Neural crest cell (in vitro differentiated cells): ENCODE measurements around the gene PLEKHA6. TPM values are rescaled to one million over a fixed set of nuclear protein-coding genes. Genes with fewer than 3 reads are reported as not detected.

Experiments used
- DNase-seq: peaks from one replicate; pipeline ENCODE4 v3.0.0; 2021; ENCODE audit warnings: low read depth, mixed read lengths, low spot score
- H3K27ac Mint-ChIP-seq: one replicate; pipeline ENCODE4 v1.8.0; 2021; ENCODE audit warnings: mild to moderate bottlenecking, mixed read lengths; ENCODE audit not compliant: unreplicated experiment
- H3K27me3 Mint-ChIP-seq: 2 replicates; pipeline ENCODE4 v1.8.0; 2021; ENCODE audit warnings: low read depth, mild to moderate bottlenecking, mixed read lengths
- H3K36me3 Mint-ChIP-seq: 2 replicates; pipeline ENCODE4 v1.8.0; 2021; ENCODE audit warnings: low read depth, mild to moderate bottlenecking, mixed read lengths
- H3K4me1 Mint-ChIP-seq: 2 replicates; pipeline ENCODE4 v1.8.0; 2021; ENCODE audit warnings: mixed read lengths
- H3K4me3 Mint-ChIP-seq: one replicate; pipeline ENCODE4 v1.8.0; 2021; ENCODE audit warnings: mild to moderate bottlenecking, mixed read lengths
- H3K9me3 Mint-ChIP-seq: 2 replicates; pipeline ENCODE4 v1.8.0; 2021; ENCODE audit warnings: mixed read lengths
- CTCF ChIP-seq: fragments of 200-600 bp; sonication (generic); conservative IDR thresholded peaks from 2 replicates; pipeline ENCODE4 v1.5.0; 2021; ENCODE audit warnings: antibody characterized with exemption, mild to moderate bottlenecking
- total RNA-seq: library from RNA; stranded (reverse); gene quantifications from 2 replicates; pipeline ENCODE4 v1.2.1, GENCODE V29; 2021

The PLEKHA6 gene
- total RNA-seq, 1 donor from 2014 or later = 4.5 TPM

GRCh38 chr1:204354579-204354978, 5.2 kb downstream of the PLEKHA6 start:
- no peaks in the 10 kb centered on the region for H3K9me3 Mint-ChIP-seq
- H3K27ac Mint-ChIP-seq = no peak overlapping the region
- peaks cover 22% of the 10 kb centered on the region for H3K27me3 Mint-ChIP-seq
- H3K4me3 Mint-ChIP-seq = no peak overlapping the region
- H3K36me3 Mint-ChIP-seq = no peaks in the 10 kb centered on the region
- no peak for DNase-seq
- no peak for TF ChIP-seq CTCF
- H3K4me1 Mint-ChIP-seq = peaks cover 25% of the 10 kb centered on the region

DNA sequence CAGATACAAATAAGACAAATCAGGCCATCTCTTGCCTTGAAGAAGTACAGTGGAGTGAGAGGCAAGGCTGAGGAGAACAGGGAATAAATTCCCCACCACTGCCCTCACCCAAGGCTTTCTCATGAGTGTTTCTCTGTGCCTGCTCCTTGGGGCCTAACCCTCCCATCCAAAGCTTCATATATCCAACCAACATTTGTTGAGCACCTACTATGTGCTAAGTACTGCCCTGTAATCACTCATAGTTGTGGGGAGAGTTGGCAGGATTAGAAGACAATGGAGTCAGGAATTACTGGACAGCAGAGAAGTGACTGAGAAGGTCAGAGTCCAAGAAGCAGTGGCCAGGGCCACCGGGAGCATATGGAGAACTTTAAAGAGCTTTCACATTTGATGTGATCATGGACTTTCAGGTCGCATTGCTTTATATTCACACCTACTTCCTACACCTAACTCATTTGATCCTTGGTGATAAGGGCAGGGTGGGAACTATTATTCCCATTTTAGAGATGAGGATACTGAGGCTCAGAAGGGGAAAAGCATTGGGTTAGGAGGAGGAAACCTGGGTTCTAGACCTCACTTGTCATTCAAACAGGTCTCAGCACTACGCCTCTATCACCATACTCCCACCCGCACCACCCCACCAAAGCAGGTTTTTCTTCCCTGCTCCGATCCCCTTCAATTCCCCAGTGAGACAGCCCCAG, 6.4 kb downstream of the PLEKHA6 start:
- Mint-ChIP-seq H3K4me1 (peaks cover 29% of the 10 kb centered on the region), H3K27ac (no peak overlapping the region), H3K9me3 (no peaks in the 10 kb centered on the region), H3K36me3 (no peaks in the 10 kb centered on the region), H3K27me3 (peaks cover 16% of the 10 kb centered on the region), H3K4me3 (no peak overlapping the region)
- DNase-seq = no peak
- TF ChIP-seq CTCF = no peak

DNA sequence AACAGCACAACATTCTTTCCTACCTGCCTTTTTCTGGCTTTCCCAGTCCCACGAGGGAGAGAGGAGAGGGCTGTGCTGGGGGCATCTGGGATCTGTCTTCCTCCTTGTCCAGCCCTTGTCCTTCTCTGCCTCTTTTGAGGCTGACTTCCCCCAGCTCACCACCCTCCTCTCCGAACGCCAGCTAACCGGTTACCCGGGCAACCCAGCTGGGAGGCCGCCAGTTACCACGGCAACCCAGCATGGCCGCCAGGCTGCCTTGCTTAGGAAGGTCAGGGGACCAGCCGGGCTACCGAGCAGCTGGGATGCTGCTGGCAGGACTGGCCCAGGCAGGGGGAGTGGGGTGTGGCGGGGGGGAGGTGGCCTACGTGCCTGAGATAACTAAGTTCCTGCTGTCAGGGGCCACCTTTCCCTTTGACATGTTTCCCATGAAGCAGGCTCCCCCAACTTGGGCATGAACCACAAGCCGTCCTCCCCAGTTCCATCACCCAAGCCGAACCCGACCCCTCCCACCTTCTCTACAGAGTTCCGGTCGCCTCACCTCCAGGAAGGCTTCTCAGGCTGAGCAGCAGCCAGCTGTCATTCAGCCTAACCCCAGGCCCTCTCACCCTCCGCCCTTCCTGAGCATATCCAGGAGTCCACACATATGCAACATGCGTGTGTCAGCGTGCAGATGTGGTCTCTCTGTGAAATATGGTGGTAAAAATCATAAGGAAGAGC, 8.7 kb downstream of the PLEKHA6 start:
- no peak for TF ChIP-seq CTCF
- Mint-ChIP-seq H3K27ac (no peak overlapping the region), H3K36me3 (no peaks in the 10 kb centered on the region), H3K9me3 (no peaks in the 10 kb centered on the region), H3K27me3 (peaks cover 13% of the 10 kb centered on the region), H3K4me1 (peaks cover 45% of the 10 kb centered on the region), H3K4me3 (peak overlapping the region; percentile 81)
- peak; percentile 83 for DNase-seq

DNA sequence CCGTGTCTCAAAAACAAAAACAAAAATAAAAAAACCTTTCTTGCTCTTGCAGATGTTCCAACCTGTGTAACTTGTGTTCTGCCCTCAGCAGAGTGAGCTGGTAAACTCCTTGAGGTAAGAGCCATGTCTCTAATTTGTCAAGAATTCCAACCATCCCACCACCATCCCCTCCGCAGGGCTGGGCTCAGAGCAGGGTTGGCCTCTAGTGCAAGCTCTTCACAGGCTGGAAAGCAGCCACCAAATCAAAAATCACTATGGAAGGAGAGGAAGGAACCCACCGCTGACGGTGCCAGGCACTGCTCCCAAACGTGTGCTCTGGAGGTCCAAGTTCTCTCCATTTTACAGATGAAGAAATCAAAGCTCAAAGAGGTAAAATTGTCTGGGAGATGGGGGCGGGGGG, 9.4 kb downstream of the PLEKHA6 start:
- Mint-ChIP-seq H3K9me3 (no peaks in the 10 kb centered on the region), H3K4me3 (peak overlapping the region; percentile 81), H3K36me3 (no peaks in the 10 kb centered on the region), H3K27ac (no peak overlapping the region), H3K27me3 (peaks cover 13% of the 10 kb centered on the region), H3K4me1 (peaks cover 51% of the 10 kb centered on the region)
- no peak for DNase-seq
- no peak for TF ChIP-seq CTCF

- TF ChIP-seq CTCF = no peak
- Mint-ChIP-seq H3K4me3 (no peak overlapping the region), H3K9me3 (no peaks in the 10 kb centered on the region), H3K36me3 (no peaks in the 10 kb centered on the region), H3K27me3 (peaks cover 16% of the 10 kb centered on the region), H3K27ac (no peak overlapping the region), H3K4me1 (peaks cover 52% of the 10 kb centered on the region)
- DNase-seq = no peak
Observed at GRCh38 chr1:204349602-204350001, 10.1 kb downstream of the PLEKHA6 start.
